Measurements from ENCODE around the gene CRY2.
"Not testable (repeated sequence)": the region's sequence is repeated elsewhere in the genome, so short reads cannot be mapped to it uniquely, and the experiment has no call there.

Gene CRY2

GRCh38 chr11:45880772-45881570 is 33.7 kb downstream of the CRY2 start:
- DNase-seq, result no peak

DNA sequence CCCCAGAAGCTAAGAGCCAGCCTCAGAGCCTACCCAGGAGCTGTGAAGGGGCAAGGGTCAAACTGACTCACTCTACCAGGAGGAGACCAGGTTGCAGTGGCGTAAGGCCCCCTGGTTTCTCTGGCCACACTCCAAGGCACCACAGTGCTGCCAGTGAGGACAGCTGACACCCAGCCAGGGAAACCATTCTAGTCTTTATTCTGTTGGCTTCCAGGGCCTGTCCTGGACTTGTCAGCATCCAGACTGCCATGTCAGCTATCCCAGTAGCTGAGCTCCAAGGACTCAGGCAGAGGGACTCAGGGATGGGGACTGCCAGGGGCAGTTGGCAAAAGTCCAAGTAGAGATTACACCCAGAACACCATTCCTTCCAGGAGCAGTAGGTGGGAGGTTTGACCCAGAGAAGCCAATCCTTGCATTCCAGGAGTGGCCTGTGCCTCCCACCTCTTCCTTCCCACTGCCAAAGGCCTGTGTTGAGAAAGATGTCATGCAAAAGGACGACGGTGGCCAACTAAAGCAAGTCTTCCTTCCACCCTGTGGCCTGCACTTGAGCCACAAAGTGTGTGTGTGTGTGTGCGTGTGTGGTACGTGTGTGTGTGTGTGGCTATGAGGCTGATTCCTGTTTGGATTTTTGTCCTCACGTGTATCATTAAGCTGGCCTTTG is 34.6 kb downstream of the CRY2 start:
- no peak for DNase-seq

DNA sequence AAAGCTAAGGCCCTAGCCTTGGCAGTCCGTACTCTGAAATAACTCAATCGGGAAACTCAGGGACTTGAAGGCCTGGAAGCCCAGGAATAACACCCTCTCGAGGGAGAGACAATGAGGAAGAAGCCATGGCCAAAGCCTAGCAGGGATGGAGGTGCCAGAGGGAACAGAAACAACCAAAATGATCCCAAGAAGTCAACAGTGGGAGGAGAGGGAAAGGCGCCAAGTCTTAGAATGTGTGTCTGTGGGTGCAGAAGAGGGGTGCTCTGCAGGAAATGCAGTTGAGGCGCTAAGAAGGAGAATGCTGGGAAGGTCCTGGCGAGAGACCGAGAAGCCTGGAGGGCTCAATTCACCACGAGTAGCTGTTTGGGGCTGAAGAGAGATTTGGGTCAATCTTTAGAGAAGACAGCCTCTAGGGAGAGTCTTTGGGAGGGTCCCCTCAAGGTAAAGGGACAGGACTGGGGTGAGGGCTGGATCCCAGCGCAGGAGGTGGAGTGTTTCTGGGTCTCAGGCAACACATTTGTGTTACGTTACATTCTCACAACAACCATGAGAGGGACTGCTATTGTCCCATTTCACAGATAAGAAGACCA is 37.4 kb downstream of the CRY2 start:
- no peak for DNase-seq

DNA sequence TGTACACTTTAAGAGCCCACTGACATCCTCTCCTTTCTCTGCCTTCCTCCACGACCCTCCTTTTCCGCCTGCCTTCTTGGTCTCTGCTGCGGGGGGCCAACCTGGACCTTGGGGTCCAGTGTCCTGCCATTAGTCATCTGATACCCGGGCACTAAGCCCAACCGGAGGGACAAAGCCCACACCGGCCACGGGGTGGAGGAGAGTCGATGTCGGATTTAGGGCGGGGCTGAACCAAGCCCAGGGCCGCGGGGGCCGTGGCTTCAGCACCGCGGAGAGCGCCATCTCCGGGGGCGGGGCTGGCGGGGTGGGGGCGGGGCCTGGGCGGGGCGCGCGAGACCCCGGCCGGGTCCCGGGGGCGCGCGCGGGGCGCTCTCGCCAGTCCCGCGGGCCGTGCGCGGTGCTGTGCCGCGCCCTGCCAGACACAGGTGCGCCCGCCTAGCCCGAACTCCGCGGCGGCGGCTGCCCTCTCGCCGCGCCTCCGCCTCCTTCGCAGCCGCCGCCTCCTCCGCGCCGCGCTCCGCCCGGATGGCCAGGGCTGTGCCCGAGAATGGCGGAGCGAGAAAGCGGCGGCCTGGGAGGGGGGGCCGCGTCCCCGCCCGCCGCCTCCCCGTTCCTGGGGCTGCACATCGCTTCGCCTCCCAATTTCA is 38.1 kb downstream of the CRY2 start, which contains the start of gene MAPK8IP1:
TSS of gene MAPK8IP1 (plus strand) at position 378 of the 647 bp plus-strand sequence. CDS start at position 548, 170 bp downstream.
- peak; percentile 73 for DNase-seq

- no peak for DNase-seq
Observed at GRCh38 chr11:45885921-45886721, 38.8 kb downstream of the CRY2 start.

DNA sequence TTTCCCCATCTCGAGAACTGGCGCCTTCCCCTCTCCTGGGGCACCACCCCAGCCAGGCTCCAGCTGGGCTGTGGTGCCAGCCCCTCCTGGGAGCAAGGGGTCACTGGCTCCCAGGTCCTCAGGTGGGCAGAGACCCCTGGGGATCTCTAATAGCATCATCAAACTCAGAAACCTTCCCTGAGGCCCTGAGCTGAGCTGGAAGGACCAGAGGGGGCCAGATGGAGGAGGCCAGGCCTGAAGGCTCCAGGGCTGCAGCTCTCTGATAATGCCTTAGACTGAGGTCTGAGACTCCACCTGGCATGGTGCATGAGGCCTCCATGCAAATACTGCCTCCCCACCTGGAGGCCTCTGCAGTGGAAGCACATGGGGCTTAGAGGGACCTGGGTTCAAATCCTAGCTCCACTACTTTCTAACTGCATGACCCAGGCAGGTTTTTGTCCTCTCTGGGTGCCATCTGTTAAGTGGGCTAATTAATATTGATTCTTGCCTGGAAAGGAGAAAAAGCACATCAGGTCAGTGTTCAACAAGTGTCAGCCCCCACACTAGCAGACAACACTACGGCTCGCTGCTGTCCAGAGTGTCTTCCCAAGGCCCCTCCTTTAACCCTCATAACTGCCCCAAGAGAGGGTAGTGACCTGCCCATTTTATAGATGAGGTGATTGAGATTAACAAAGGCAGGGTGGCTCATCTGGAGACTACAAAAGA is 39.7 kb downstream of the CRY2 start:
- no peak for DNase-seq

- DNase-seq, result no peak
Observed at GRCh38 chr11:45887587-45887986, 40.3 kb downstream of the CRY2 start.

GRCh38 chr11:45889555-45889954 is 42.3 kb downstream of the CRY2 start:
- DNase-seq, result no peak

- no peak for DNase-seq
Observed at GRCh38 chr11:45889966-45890365, 42.7 kb downstream of the CRY2 start.

- no peak for DNase-seq
Observed at GRCh38 chr11:45890886-45891550, 43.7 kb downstream of the CRY2 start.

DNA sequence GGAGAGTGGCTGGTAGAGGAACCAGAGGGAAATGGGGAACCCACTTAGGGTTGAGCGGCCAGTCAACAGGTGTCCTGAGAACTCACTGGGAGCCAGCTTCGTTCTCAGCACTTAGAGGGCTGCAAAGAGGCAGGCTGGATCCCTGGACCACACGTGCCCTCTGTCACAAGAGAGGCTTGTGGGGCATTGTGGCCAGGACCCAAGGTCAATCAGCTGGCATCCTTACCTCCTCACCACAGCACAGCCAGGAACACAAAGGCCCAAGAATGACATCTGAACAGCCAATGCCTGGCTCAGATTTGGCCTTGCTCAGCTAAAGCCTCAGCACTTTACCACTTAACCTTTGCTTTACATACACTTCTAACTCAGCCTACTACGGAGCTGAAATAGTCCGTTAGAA is 45.6 kb downstream of the CRY2 start:
- no peak for DNase-seq

DNA sequence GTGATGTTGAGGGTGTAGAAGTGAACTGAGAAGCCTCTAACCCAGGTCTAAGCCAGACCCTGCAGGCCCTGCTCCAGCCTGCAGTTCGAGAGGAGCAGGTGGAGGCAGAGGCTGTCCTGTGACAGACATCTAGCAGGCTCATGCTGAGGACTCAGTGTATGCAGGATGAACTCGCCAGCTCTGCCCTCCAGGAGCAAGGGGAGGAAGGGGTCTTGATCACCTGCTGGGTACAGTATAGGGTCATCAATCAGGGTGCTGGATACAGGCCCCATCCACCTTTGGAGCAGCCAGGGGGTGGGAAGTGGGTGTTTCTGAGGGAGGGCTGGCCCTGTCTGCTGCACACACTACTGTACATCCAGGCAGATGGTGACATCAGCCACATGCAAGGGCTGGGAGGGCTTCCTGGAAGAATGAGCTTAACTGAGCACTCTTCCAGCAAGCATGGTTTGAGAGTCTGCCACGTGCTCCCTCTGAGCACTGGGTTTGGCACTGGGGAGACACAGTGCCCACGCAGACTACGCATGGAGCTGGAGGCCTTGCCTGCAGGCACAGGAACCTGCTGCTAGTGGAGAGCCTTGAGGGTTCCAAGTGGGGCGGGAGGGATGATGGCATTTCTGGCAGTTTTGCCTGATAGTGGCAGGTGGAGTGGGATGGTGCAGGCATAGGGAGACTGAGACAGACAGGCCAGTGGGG is 47.4 kb downstream of the CRY2 start:
- DNase-seq, result no peak

DNA sequence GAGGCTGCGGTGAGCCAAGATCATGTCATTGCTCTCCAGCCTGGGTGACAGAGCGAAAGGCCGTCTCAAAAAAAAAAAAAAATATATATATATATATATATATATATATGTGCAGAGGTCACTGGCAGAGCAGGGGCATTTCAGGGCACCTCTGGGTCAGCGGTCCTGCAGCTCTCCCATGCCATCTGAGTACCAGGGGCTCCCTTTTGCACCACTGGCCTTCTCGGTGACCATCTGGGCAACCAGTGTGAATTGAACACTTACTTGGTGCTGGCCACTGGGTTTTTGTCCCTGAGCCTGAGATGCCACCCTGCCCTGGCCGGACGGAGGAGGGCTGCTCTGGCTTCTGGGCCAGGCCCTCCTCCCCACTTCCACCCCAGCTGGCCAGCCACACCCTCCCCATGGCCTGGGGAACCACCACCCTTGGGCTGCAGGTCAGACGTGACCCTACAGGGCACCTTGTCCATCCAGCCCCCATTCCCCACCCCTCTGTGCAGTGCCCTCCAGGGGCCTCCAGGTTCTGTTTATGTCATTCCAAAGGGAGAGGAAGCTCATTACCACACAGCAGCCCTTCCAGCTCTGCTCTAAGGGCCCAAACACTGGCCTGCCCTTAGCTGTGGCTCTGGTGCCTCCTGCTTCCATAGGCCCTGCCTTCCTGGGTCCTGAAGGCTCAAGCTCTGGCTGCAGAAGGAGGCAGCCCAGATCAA is 48.4 kb downstream of the CRY2 start:
- no peak for DNase-seq

DNA sequence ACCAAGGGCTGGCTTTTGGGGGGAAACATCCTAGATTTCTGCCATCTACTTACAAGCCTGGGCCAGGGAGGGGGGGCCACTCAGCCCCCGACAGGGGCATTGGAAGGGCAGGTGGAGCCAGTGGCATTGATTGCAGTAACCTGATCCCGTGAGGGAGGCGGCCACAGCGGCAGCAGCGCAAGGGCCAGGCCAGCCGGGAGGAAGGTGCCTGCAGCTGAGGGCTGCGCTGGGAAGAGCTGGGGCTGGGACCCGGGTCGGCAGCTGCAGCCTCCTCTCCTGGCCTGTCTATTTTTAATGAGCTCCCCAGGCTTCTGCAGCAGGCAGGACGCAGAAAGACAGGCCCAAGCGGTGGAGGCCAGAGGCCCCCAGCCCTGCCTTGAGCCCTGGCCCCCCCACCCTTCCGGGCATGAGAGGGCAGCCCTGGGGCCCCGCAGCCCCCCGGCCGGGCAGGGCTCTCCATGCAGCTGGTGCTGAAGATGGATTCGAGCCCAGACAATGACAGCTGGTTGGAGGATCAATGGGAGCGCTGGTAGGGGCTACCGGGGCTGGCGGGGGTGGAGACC is 49.2 kb downstream of the CRY2 start:
- no peak for DNase-seq

GRCh38 chr11:45897556-45897955 is 50.3 kb downstream of the CRY2 start:
- no peak for DNase-seq

- no peak for DNase-seq
Observed at GRCh38 chr11:45899086-45899447, 51.8 kb downstream of the CRY2 start.

- peak; percentile 57 for DNase-seq
Observed at GRCh38 chr11:45899448-45900174, 52.3 kb downstream of the CRY2 start.

DNA sequence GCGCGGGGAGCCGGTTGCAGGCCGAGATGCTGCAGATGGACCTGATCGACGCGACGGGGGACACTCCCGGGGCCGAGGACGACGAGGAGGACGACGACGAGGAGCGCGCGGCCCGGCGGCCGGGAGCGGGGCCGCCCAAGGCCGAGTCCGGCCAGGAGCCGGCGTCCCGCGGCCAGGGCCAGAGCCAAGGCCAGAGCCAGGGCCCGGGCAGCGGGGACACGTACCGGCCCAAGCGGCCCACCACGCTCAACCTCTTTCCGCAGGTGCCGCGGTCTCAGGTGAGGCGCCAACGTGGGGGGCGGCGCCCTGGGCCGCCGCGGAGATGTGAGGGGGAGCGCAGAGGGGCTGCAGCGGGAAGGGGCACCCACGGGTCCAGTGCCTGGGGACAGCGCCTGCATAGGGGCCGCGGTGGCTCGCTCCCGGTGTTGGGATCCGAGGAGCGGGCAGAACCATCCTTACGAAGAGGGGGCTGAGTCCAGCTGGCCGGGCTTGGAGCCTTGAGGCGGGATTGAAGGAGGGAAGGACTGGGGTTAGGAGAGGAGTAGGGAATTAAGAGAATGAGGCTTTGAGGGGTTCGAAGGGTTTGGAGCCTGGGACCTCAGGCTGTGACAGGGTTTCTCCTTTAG is 53.0 kb downstream of the CRY2 start:
- DNase-seq, result not testable (repeated sequence)
